ENCODE data around the gene AFAP1L1. TPM values are rescaled to one million over a fixed set of nuclear protein-coding genes. Genes with fewer than 3 reads are reported as not detected.
"Not testable (repeated sequence)": the region's sequence is repeated elsewhere in the genome, so short reads cannot be mapped to it uniquely, and the experiment has no call there.

Gene AFAP1L1
- total RNA-seq, 1 experiment from 2014 or later: 1.4 TPM

- no peak for DNase-seq (ENCODE audit: low spot score)
Measured at GRCh38 chr5:149389552-149390495, 118.2 kb downstream of the AFAP1L1 start.

DNA sequence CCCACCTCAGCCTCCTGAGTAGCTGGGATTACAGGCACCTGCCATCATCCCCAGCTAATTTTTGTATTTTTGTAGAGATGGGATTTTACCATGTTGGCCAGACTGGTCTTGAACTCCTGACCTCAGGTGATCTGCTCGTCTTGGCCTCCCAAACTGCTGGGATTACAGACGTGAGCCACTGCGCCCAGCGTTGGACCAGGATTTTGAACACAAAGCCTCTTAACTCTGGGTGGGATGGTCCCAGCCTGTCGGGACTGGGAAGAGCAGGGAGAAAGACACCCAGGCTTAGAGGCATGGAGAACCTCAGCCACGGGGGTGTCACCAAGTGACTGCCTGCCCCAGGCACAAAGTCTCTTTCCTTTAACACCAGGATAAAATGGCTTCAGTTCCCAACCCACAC is 119.4 kb downstream of the AFAP1L1 start:
- not testable (repeated sequence) for DNase-seq (ENCODE audit: low spot score)

Other genes with a start within 250 kb of the AFAP1L1 start
- gene SH3TC2, start 208.8 kb upstream of the AFAP1L1 start, total RNA-seq (2014; rRNA removed; shearing (Covaris generic)): 7.8 and 10.1 TPM in 2 replicates
- 12.6 and 15.9 TPM in 2 replicates for gene ABLIM3, start 130.4 kb upstream of the AFAP1L1 start, total RNA-seq (2014; rRNA removed; shearing (Covaris generic))
- gene GRPEL2, start 73.6 kb downstream of the AFAP1L1 start, total RNA-seq (2014; rRNA removed; shearing (Covaris generic)): 23.3 and 28.3 TPM in 2 replicates
- 15.7 and 19.7 TPM in 2 replicates for gene PCYOX1L, start 86.2 kb downstream of the AFAP1L1 start, total RNA-seq (2014; rRNA removed; shearing (Covaris generic))
- gene IL17B, start 107.4 kb downstream of the AFAP1L1 start, total RNA-seq (2014; rRNA removed; shearing (Covaris generic)): not detected in 2 replicates

Measured in A172 (cell line).